GM13977 (cell line): Measurements from ENCODE around the gene ZDHHC15.
"Not testable (repeated sequence)": the region's sequence is repeated elsewhere in the genome, so short reads cannot be mapped to it uniquely, and the experiment has no call there.

Source experiments
- DNase-seq: peaks from one replicate; pipeline ENCODE4 v3.0.0; 2012; ENCODE audit warnings: low spot score
- in situ Hi-C: fragments of 300-500 bp; cut with MboI; formaldehyde crosslinking; loops from one replicate; pipeline ENCODE4 v1.12.0; 2022; ENCODE audit warnings: low sequenced_read_pairs, low pct_unique_long_range_greater_than_20kb, mixed read lengths, inconsistent platforms; ENCODE audit not compliant: unreplicated experiment
- TF ChIP-seq, protein P1 (sequence below): IDR thresholded peaks from 2 replicates; pipeline ENCODE4 v1.5.1; 2012; ENCODE audit warnings: mild to moderate bottlenecking, control low read depth; ENCODE audit not compliant: insufficient read depth; ENCODE audit errors: extremely low read depth, missing control alignments

ZDHHC15 gene, protein sequence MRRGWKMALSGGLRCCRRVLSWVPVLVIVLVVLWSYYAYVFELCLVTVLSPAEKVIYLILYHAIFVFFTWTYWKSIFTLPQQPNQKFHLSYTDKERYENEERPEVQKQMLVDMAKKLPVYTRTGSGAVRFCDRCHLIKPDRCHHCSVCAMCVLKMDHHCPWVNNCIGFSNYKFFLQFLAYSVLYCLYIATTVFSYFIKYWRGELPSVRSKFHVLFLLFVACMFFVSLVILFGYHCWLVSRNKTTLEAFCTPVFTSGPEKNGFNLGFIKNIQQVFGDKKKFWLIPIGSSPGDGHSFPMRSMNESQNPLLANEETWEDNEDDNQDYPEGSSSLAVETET

DNA sequence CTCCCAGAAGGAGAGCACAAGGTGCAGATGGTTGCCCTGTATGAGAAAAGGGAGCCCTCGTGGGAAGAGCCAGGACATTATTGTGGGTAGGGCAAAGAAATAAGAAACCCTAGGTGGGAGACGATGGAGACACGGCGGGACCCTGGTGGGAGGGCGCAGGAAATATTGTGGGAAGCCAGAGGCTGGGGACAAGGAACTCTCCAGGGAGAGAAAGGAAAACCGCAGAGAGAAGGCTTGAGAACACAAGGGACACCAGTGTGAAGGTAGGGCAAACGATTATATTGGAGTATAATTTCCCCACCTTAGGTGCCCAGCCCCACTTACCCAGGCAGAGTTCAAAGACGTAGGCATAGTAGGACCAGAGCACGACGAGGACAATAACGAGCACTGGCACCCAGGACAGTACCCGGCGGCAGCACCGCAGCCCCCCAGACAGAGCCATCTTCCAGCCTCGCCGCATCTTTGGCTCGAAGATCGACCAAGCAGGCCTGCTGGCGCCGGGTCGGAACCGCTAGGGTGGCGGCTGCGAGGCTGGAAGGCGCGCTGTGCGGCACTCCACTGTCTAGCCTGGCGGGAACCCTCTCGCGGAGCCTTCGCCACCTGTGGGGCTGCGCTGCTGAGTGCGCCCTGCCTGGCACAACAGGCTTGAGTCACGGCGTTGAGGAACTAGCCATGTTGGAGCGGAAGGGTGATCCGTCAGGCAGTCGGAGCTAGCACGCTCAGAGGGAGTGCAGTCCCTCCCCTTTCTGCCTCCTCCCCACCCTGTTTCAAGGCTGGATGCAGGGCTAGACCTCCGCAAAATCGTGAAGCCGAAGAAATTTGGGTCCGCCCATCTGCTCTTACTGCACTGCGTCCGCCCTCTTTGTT is at the start of gene ZDHHC15:
TSS of gene ZDHHC15 (minus strand) at position 473 of the 867 bp plus-strand sequence. CDS start at position 460, 13 bp downstream.
- DNase-seq: peak; percentile 6
- TF ChIP-seq, protein P1, sequence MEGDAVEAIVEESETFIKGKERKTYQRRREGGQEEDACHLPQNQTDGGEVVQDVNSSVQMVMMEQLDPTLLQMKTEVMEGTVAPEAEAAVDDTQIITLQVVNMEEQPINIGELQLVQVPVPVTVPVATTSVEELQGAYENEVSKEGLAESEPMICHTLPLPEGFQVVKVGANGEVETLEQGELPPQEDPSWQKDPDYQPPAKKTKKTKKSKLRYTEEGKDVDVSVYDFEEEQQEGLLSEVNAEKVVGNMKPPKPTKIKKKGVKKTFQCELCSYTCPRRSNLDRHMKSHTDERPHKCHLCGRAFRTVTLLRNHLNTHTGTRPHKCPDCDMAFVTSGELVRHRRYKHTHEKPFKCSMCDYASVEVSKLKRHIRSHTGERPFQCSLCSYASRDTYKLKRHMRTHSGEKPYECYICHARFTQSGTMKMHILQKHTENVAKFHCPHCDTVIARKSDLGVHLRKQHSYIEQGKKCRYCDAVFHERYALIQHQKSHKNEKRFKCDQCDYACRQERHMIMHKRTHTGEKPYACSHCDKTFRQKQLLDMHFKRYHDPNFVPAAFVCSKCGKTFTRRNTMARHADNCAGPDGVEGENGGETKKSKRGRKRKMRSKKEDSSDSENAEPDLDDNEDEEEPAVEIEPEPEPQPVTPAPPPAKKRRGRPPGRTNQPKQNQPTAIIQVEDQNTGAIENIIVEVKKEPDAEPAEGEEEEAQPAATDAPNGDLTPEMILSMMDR: no peak
- in situ Hi-C loops: no loop called here

DNA sequence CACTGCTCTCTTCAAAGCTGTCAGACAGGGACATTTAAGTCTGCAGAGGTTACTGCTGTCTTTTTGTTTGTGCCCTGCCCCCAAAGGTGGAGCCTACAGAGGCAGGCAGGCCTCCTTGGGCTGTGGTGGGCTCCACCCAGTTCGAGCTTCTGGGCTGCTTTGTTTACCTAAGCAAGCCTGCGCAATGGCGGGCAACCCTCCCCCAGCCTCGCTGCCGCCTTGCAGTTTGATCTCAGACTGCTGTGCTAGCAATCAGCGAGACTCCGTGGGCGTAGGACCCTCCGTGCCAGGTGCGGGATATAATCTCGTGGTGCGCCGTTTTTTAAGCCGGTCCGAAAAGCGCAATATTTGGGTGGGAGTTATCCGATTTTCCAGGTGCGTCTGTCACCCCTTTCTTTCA is 37.7 kb upstream of the ZDHHC15 start:
- in situ Hi-C loops, DNase-seq: not testable (repeated sequence)

DNA sequence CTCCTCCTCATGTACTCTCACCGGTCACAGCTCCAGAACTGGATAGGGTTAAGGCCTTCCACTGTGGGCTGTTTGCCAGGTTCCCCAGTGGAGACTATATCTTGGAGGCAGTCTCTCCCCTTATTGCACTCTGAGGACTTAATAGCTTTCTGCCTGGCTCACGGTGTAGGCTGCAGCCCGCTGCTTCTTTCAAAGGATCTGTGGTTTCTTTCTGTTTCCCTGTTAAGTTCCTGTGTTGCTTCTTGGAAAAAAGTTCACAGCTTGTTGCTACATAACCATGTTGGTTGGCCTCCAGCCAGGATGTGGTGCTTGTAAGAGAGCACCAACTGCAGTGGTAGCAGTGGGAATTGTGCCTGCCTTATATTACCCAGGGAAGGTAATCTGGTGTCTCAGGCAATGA is 24.9 kb upstream of the ZDHHC15 start:
- in situ Hi-C loops: no loop called here
- TF ChIP-seq, protein P1: no peak
- no peak for DNase-seq

DNA sequence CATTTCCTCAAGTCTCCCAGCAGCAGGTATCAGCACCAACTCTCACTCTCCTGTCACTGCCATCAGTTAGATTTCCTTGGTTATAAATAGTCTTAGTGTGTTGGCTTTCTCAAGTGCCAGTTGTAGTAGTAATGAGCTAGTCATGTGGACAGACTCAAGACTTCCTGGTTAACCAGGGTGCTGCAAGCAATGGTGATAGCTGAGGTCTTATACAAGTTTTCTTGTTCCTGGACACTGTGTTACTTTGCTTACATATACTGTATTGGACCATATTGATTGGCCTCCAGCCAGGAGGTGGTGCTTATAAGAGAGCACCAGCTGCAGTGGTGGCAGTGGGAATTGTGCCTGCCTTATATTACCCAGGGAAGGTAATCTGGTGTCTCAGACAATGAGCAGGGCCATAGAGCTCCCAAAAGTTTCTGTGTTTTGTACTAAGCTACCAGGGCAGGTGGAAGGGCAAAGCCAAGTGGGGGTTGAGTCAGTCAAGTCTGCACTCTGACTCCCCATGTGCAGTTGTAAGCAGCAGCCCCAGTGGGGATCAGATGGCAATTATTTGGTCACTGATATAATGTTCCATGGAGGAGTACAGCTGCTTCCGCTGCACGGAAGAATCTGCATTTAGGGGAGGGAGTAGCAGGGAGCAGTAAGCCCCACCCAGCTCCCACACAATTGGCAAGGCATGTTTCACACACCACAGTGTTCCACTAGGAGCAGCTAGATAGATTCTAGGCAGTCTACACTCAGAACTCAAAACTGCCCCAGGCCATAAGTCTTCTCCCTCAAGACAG is 24.1 kb upstream of the ZDHHC15 start:
- no peak for DNase-seq
- TF ChIP-seq, protein P1: no peak
- in situ Hi-C loops: no loop called here

DNA sequence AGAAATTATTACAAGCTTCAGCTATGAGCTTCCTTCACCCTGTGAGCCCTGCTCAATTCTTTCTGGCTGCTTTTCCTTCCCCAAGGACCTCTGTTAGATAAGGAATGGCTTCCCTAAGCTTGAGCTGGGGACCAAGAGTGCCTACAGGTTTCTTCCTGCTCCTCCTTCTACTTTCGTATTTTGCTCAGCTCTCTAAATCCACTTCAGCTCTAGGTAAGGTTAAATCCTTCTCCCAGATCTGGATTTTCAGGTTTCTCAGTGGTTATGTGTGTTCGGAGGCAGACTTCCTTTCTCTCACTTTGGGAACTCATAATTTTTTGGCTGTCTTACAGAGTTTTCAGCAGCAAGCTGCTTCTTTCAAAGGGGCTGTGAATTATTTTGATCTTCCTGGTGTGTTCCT is 21.9 kb upstream of the ZDHHC15 start:
- no peak for DNase-seq
- TF ChIP-seq, protein P1: no peak
- in situ Hi-C loops: no loop called here

DNA sequence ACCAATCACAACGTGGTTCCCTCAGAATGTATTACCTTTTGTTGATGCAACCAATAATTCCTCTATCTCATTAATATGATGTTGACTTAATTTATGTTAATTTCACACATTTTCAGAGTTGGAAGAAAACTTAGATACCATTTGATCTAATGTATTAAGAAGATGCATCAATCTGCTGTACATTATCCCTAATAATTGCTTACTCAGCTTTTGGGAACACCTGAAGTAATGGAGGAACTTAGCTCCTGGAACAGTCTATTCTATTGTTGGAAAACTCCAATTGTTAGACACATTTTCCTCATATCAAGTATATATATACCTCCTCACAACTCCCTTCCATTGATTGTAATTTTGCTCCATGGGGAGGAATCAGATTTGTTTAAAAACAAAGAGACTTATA is 38.9 kb downstream of the ZDHHC15 start:
- TF ChIP-seq, protein P1: no peak
- in situ Hi-C loops: no loop called here
- no peak for DNase-seq

DNA sequence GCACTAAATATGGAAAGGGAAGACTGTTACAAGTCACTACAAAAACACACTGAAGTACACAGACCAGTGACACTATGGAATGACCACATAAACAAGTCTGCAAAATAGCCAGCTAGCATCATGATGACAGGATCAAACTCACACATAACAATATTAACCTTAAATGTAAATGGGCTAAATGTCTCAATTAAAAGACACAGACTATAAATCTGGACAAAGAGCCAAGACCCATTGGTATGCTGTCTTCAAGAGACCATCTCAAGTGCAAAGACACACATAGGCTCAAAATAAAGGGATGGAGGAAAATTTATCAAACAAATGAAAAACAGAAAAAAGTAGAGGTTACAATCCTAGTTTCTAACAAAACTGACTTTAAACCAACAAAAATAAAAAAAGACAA is 61.1 kb downstream of the ZDHHC15 start:
- DNase-seq, in situ Hi-C loops: not testable (repeated sequence)
